ENCODE data around the gene MRPS15. TPM values are rescaled to one million over a fixed set of nuclear protein-coding genes. Genes with fewer than 3 reads are reported as not detected.

MRPS15 gene
- total RNA-seq, 1 experiment from 2014 or later, result 113 TPM

- ATAC-seq, result no peak
- in situ Hi-C loops (cut with HindIII; ENCODE audit: low pct_unique_long_range_greater_than_20kb, low sequenced_read_pairs) (no loop called here), intact Hi-C loops (cut with micrococcal nuclease; ENCODE audit: unreplicated experiment) (no loop called here)
- TF ChIP-seq POLR2AphosphoS5 (IDR thresholded peaks at IDR 0.05; ENCODE audit: low read depth, low read length) (no peak), CTCF (IDR thresholded peaks at IDR 0.05) (no peak), REST (IDR thresholded peaks at IDR 0.05; ENCODE audit: insufficient read depth in 1 of 2, low read depth in 2 of 2, low read length in 1 of 2) (no peak), SIN3A (IDR thresholded peaks at IDR 0.05; ENCODE audit: borderline replicate concordance, insufficient read depth, low read depth, low read length) (no peak), TCF7L2 (IDR thresholded peaks at IDR 0.05; ENCODE audit: low read depth, low read length) (no peak)
- Histone ChIP-seq H3K9me3 (ENCODE audit: control insufficient read depth, insufficient read depth, low read depth, low read length) (no peaks in the 10 kb centered on the region), H3K36me3 (ENCODE audit: control insufficient read depth, insufficient read depth, low read length) (no peaks in the 10 kb centered on the region), H3K27ac (ENCODE audit: low read length) (no peak overlapping the region), H3K27me3 (ENCODE audit: control insufficient read depth, insufficient read depth, low read length) (no peaks in the 10 kb centered on the region), H3K4me1 (ENCODE audit: control insufficient read depth, insufficient read depth, low read length) (no peaks in the 10 kb centered on the region), H3K4me3 (ENCODE audit: low read depth in 2 of 2, low read length in 2 of 2) (no peak overlapping the region)
- DNase-seq (ENCODE audit: low read depth, low spot score), result no peak
- ChIA-PET CTCF (no interaction called here), POLR2A (no interaction called here)
- no TSS peak for BruUV-seq (replicated peaks)
Measured at GRCh38 chr1:36486093-36486438, 21.9 kb upstream of the MRPS15 start.

GRCh38 chr1:36484099-36484498 lies 19.9 kb upstream of the MRPS15 start:
- Histone ChIP-seq H3K4me1 (ENCODE audit: control insufficient read depth, insufficient read depth, low read length) (no peaks in the 10 kb centered on the region), H3K9me3 (ENCODE audit: control insufficient read depth, insufficient read depth, low read depth, low read length) (no peaks in the 10 kb centered on the region), H3K4me3 (ENCODE audit: low read depth in 2 of 2, low read length in 2 of 2) (no peak overlapping the region), H3K36me3 (ENCODE audit: control insufficient read depth, insufficient read depth, low read length) (no peaks in the 10 kb centered on the region), H3K27me3 (ENCODE audit: control insufficient read depth, insufficient read depth, low read length) (no peaks in the 10 kb centered on the region), H3K27ac (ENCODE audit: low read length) (no peak overlapping the region)
- no peak for TF ChIP-seq REST (IDR thresholded peaks at IDR 0.05; ENCODE audit: insufficient read depth in 1 of 2, low read depth in 2 of 2, low read length in 1 of 2)
- no peak for TF ChIP-seq TCF7L2 (IDR thresholded peaks at IDR 0.05; ENCODE audit: low read depth, low read length)
- no peak for TF ChIP-seq SIN3A (IDR thresholded peaks at IDR 0.05; ENCODE audit: borderline replicate concordance, insufficient read depth, low read depth, low read length)
- no peak for TF ChIP-seq POLR2AphosphoS5 (IDR thresholded peaks at IDR 0.05; ENCODE audit: low read depth, low read length)
- no peak for TF ChIP-seq CTCF (IDR thresholded peaks at IDR 0.05)
- ATAC-seq (no peak), DNase-seq (ENCODE audit: low read depth, low spot score) (no peak)
- in situ Hi-C loops (cut with HindIII; ENCODE audit: low pct_unique_long_range_greater_than_20kb, low sequenced_read_pairs), result no loop called here
- BruUV-seq (replicated peaks), result no TSS peak
- POLR2A ChIA-PET, result no interaction called here
- intact Hi-C loops (cut with micrococcal nuclease; ENCODE audit: unreplicated experiment), result no loop called here
- CTCF ChIA-PET, result no interaction called here
